Lower leg skin (tissue), 4 donors: ENCODE data around the gene CREB5. TPM values are rescaled to one million over a fixed set of nuclear protein-coding genes. Genes with fewer than 3 reads are reported as not detected.

ENCODE experiments used
- DNase-seq, 2 donors: peaks; one replicate each; pipeline ENCODE4 v3.0.0-alpha.2; 2019; ENCODE audit warnings: low spot score in 2 of 2
- H3K4me3 ChIP-seq: fragments of 200-600 bp; sonication (generic); 2 replicates; pipeline ENCODE4 v1.5.1; 2017; ENCODE audit warnings: mild to moderate bottlenecking, low read depth; ENCODE audit not compliant: poor library complexity, severe bottlenecking
- POLR2A ChIP-seq, 2 donors: fragments of 450-650 bp; IDR thresholded peaks; one replicate each; pipeline ENCODE4 v1.6.1; 2016 to 2017; ENCODE audit warnings: antibody characterized with exemption in 2 of 2, mild to moderate bottlenecking in 1 of 2, moderate library complexity in 1 of 2
- WGBS, 2 donors: methylation state at CpG; one replicate each; pipeline ENCODE4 v1.1.5; 2018; 5-methylcytosine and 5-hydroxymethylcytosine counted together
- intact Hi-C: fragments of 100-400 bp; cut with DNase I; formaldehyde crosslinking; loops from one replicate; pipeline ENCODE4 v1.15.0; 2023; ENCODE audit warnings: low total_unique reads
- total RNA-seq, 4 donors: library from RNA; depleted of rRNA; stranded (reverse); fragments of >200 nt; gene quantifications; one replicate each; pipeline ENCODE4 v1.1.0, GENCODE V29; 2016
- TF ChIP-seq, protein P1 (sequence below), 3 donors: fragments of 450-650 bp; IDR thresholded peaks; one replicate each; pipeline ENCODE4 v1.5.1; 2016; ENCODE audit warnings: antibody characterized with exemption in 3 of 3, mild to moderate bottlenecking in 3 of 3, moderate library complexity in 2 of 3

Gene CREB5
- total RNA-seq, 4 donors from 2014 or later = 2.5 to 15.0 (median 5.4) TPM

DNA sequence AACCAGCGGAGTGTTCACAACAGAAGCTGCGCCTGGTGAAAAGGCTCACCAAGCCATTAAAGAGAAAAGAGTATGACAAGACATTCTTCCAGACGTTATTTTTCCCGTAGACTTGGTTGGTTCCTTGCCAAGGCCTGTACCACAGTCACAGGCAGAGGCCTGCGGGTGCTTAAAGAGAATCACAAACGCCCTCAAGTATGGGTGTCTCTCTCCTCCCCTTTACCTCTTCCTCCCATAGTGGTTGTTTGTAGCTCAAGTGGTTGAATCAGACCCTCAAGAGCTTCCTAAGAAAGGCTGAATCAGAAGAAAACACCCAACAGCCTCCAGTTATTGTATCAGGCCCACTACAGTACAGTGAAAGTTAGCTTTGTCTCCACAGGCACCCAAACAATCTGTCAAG, 169.0 kb downstream of the CREB5 start:
- DNase-seq = no peak
- WGBS, 2 donors = 75 to 77% methylated on average over 6 of the region's 6 CpGs
- intact Hi-C loops = no loop called here
- TF ChIP-seq, protein P1, sequence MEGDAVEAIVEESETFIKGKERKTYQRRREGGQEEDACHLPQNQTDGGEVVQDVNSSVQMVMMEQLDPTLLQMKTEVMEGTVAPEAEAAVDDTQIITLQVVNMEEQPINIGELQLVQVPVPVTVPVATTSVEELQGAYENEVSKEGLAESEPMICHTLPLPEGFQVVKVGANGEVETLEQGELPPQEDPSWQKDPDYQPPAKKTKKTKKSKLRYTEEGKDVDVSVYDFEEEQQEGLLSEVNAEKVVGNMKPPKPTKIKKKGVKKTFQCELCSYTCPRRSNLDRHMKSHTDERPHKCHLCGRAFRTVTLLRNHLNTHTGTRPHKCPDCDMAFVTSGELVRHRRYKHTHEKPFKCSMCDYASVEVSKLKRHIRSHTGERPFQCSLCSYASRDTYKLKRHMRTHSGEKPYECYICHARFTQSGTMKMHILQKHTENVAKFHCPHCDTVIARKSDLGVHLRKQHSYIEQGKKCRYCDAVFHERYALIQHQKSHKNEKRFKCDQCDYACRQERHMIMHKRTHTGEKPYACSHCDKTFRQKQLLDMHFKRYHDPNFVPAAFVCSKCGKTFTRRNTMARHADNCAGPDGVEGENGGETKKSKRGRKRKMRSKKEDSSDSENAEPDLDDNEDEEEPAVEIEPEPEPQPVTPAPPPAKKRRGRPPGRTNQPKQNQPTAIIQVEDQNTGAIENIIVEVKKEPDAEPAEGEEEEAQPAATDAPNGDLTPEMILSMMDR (IDR thresholded peaks at IDR 0.05) = no peak
- TF ChIP-seq POLR2A (IDR thresholded peaks at IDR 0.05) = no peak
- H3K4me3 ChIP-seq = no peak overlapping the region

DNA sequence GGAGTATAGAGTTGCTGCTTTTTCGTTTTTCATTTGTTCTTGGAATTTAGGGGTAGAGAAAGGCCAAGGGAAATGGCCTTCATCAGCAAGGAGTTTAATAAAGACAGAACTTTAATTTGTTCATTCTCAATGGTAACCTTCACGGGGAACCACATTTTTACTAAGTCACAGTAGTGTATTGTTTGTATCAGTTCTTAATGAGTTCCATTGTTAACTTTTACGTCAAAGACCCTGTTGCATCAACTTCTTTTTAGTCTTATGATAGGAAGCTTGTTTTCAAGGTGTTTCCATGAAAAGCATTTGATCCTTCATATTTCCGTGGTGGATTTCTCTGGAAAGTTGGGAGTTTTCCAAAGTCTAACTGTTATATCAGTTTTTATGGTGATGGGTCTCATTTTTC, 169.9 kb downstream of the CREB5 start:
- intact Hi-C loops = no loop called here
- DNase-seq = no peak
- H3K4me3 ChIP-seq = no peak overlapping the region
- TF ChIP-seq POLR2A (IDR thresholded peaks at IDR 0.05) = no peak
- TF ChIP-seq, protein P1 (IDR thresholded peaks at IDR 0.05) = no peak
- WGBS, 2 donors = 77 to 78% methylated on average over 4 of the region's 4 CpGs

DNA sequence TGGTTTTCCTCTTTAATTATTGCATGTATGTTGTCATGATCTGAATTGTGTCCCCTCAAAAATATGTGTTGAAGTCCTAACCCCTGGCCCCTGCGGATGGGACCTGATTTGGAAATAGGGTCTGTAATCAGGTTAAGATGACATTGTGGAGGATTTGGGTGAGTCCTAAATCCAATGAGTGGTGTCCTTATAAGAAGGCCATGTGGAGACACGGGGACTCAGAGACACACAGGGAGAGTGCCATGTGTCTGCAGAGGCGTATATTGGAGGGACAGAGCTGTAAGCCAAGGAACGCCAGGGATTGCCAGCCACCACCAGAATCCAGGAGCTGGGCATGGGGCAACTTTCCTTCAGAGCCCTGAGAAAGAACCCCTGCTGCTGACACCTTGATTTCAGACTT, 171.9 kb downstream of the CREB5 start:
- TF ChIP-seq POLR2A (IDR thresholded peaks at IDR 0.05) = no peak
- TF ChIP-seq, protein P1 (IDR thresholded peaks at IDR 0.05) = no peak
- intact Hi-C loops = no loop called here

DNA sequence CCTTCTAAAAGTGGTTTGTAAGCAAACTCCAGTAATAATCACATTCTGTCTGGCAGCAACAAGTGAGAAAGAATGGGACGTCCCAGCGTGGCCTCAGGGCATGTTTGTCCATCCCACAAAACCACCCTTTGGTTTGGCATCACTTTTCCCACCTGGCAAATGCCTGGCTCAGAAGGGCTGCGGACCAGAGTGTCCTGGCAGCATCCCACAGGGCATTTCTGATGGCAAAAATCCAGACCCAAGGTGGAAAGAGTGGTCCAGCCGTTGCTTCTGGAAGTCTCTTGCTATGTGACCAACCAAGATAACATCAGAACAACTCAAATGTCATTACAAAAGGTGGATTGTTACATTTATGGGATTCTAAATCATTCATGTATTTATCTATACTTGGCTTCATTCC, 174.4 kb downstream of the CREB5 start:
- no peak overlapping the region for H3K4me3 ChIP-seq
- WGBS, 2 donors = 54 to 55% methylated on average over 4 of the region's 4 CpGs
- DNase-seq = no peak
- intact Hi-C loops = no loop called here
- TF ChIP-seq POLR2A (IDR thresholded peaks at IDR 0.05) = no peak

More for the DNA sequence above, 171.9 kb downstream of the CREB5 start:
- WGBS, 2 donors = 76 to 95% methylated on average over 4 of the region's 4 CpGs
- H3K4me3 ChIP-seq = no peak overlapping the region
- DNase-seq = no peak

DNA sequence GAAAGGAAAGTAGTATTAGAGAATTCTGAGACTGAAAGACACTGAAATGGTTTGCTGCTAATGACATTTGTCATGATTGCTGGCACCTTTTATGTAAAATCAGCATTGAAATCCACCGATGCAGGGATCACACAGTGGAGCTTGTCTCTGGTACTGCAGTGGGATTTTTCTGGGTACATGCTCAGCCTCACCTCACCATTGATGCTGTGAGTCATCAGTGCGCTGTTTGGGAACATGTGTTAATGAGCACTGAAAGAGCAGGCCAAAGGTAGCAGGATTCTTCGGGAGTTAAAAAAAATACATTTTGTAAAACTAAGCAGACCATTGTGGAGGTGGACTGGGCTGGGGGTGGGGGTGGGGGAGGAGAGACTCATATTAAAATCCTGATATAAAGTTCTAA, 174.9 kb downstream of the CREB5 start:
- no peak overlapping the region for H3K4me3 ChIP-seq
- no peak for DNase-seq
- TF ChIP-seq POLR2A (IDR thresholded peaks at IDR 0.05) = no peak
- TF ChIP-seq, protein P1 (IDR thresholded peaks at IDR 0.05) = no peak
- intact Hi-C loops = no loop called here
- WGBS, 2 donors = 53 to 65% methylated on average over 3 of the region's 3 CpGs

DNA sequence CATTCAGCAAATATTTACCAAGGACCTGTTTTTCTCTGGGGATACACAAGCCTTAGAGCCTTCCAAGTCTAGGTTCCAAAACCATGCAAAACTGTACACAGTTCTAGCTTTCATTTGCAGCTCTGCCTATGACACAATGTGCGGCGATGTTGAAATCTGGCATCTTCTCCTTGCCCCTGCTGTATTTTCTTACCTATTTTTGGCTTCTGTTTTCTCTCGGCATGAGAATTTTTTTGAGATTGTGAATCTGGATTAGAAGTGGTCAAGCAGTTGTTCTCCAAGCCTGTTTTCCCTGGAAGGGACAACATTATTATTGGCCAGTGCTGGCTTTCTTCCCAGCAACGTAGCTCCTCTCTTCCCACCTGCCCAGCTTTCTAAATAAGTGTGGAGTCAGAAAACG, 176.3 kb downstream of the CREB5 start:
- intact Hi-C loops = no loop called here
- 82 to 89% methylated on average over 5 of the region's 5 CpGs for WGBS, 2 donors
- no peak for TF ChIP-seq POLR2A (IDR thresholded peaks at IDR 0.05)
- no peak for DNase-seq
- H3K4me3 ChIP-seq = no peak overlapping the region

DNA sequence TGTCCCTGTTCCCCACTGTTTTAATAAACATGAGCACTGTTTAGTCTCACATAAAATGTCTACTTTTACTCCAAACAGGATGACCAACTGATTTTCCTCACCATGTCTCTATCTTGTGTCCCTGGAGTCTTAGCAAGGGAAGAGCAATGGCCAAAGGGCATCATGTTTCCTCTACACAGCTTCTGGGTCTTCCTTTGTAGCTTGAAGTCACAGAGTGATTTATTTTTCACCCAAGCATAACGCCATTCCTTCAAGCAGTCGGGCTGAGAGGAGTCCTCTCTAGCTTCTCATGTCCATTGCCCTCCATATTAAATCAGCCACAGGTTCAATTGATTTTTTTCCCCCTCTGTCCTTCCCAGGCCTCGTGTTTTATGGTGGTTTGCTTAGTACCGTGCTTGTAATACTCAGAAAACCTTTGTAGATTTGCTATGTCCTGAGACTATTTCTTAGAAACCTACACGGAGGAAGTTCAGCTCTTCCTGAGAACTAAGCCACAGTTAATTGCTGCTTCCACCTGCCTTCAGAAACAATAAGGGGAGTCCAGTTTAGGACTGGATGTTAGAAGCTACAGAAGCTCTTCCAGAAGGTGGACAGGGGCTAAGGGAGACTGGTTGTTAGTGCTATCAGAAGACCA, 178.8 kb downstream of the CREB5 start:
- intact Hi-C loops = no loop called here
- no peak overlapping the region for H3K4me3 ChIP-seq
- WGBS, 2 donors = 66 to 81% methylated on average over 5 of the region's 5 CpGs
- TF ChIP-seq, protein P1 (IDR thresholded peaks at IDR 0.05) = no peak
- no peak for TF ChIP-seq POLR2A (IDR thresholded peaks at IDR 0.05)
- DNase-seq = no peak
